ENCODE results near the gene GNG4. TPM values are rescaled to one million over a fixed set of nuclear protein-coding genes. Genes with fewer than 3 reads are reported as not detected.

Gene GNG4
- total RNA-seq, 1 donor, result under 0.01 TPM

DNA sequence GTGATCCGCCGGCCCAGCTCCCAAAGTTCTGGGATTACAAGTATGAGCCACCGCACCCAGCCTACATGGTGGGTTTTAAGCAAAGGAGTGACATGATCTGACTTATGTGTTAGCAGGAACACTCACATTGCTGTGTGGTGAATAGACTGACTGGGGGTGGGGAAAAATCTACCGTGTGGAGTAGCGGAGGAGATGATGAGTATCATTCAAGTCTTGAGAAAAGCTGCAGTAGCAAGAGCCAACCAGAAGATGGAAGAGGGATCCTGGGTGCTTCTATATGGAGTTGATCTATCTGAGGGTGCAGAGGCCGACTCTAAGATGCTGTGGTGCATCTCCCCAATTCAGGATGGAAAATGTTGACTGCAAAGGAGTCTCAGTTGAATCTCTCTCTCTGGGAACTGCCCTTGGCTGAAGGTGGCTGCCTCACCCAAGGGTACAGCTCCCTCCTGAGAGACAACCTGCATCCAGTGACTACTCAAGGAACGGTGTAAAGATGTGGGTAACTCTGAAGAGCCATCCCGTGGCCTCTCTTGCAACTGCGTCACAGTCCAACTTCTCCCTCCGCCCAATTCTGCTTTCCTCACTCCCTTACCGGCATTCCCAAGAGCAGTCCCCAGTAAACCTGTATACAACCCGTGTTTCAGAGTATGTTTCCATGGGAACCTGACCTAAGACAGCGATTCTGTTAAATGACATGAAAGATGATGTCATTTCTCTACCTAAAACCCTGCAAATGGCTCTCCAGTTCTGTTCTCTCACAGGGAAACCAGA is 137.9 kb downstream of the GNG4 start:
- H3K79me2 ChIP-seq (ENCODE audit: insufficient read depth, low read length), result no peaks in the 10 kb centered on the region
- H3K9me3 ChIP-seq (ENCODE audit: low read depth, low read length), result no peaks in the 10 kb centered on the region
- H3K4me1 ChIP-seq (ENCODE audit: insufficient read depth, low read length), result no peaks in the 10 kb centered on the region
- peak overlapping the region; percentile 47 for H2AFZ ChIP-seq (ENCODE audit: low read length)
- no peaks in the 10 kb centered on the region for H3K36me3 ChIP-seq (ENCODE audit: insufficient read depth, low read length)
- no peaks in the 10 kb centered on the region for H3K27me3 ChIP-seq (ENCODE audit: insufficient read depth, low read length)
- no peak overlapping the region for H3K4me3 ChIP-seq (ENCODE audit: insufficient read depth, low read length)
- H3K4me2 ChIP-seq (ENCODE audit: insufficient read depth, low read length), result no peak overlapping the region
- DNase-seq (ENCODE audit: insufficient read length, low spot score, missing footprints), result peak; percentile 64
- H4K20me1 ChIP-seq (ENCODE audit: insufficient read depth, low read length), result no peaks in the 10 kb centered on the region
- no peak overlapping the region for H3K27ac ChIP-seq (ENCODE audit: low read depth, low read length)
- TF ChIP-seq, protein P1, sequence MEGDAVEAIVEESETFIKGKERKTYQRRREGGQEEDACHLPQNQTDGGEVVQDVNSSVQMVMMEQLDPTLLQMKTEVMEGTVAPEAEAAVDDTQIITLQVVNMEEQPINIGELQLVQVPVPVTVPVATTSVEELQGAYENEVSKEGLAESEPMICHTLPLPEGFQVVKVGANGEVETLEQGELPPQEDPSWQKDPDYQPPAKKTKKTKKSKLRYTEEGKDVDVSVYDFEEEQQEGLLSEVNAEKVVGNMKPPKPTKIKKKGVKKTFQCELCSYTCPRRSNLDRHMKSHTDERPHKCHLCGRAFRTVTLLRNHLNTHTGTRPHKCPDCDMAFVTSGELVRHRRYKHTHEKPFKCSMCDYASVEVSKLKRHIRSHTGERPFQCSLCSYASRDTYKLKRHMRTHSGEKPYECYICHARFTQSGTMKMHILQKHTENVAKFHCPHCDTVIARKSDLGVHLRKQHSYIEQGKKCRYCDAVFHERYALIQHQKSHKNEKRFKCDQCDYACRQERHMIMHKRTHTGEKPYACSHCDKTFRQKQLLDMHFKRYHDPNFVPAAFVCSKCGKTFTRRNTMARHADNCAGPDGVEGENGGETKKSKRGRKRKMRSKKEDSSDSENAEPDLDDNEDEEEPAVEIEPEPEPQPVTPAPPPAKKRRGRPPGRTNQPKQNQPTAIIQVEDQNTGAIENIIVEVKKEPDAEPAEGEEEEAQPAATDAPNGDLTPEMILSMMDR (IDR thresholded peaks at IDR 0.05; ENCODE audit: extremely low read depth, low read depth, low read length), result peak; percentile 39

DNA sequence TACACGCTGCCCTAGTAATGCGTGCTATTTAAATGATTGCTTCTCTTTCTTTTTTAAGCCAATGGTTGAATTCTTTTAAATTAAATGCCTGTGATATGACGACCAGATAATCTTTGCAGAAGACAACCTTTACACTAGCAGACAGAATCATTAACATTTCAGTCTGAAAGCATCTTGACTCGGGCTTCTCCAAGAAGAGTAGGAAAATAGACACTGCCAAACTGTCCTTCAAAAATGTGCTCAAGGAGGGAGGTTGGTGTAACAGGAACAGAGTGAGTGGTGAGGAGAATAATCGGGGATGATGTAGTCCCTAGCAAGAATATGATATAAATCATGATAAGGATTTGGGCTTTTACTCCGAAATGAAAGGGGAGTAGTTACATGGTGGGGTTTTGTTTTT is 138.8 kb downstream of the GNG4 start:
- Histone ChIP-seq H3K4me1 (ENCODE audit: insufficient read depth, low read length) (no peaks in the 10 kb centered on the region), H3K36me3 (ENCODE audit: insufficient read depth, low read length) (no peaks in the 10 kb centered on the region), H4K20me1 (ENCODE audit: insufficient read depth, low read length) (no peaks in the 10 kb centered on the region), H3K4me2 (ENCODE audit: insufficient read depth, low read length) (no peak overlapping the region), H3K9me3 (ENCODE audit: low read depth, low read length) (no peaks in the 10 kb centered on the region), H3K4me3 (ENCODE audit: insufficient read depth, low read length) (no peak overlapping the region), H3K27me3 (ENCODE audit: insufficient read depth, low read length) (no peaks in the 10 kb centered on the region), H3K27ac (ENCODE audit: low read depth, low read length) (no peak overlapping the region), H2AFZ (ENCODE audit: low read length) (no peak overlapping the region), H3K79me2 (ENCODE audit: insufficient read depth, low read length) (no peaks in the 10 kb centered on the region)
- no peak for DNase-seq (ENCODE audit: insufficient read length, low spot score, missing footprints)
- TF ChIP-seq, protein P1 (IDR thresholded peaks at IDR 0.05; ENCODE audit: extremely low read depth, low read depth, low read length), result no peak

- Histone ChIP-seq H3K4me1 (ENCODE audit: insufficient read depth, low read length) (peaks cover 2% of the 10 kb centered on the region), H2AFZ (ENCODE audit: low read length) (no peak overlapping the region), H3K4me3 (ENCODE audit: insufficient read depth, low read length) (no peak overlapping the region), H3K9me3 (ENCODE audit: low read depth, low read length) (no peaks in the 10 kb centered on the region), H3K4me2 (ENCODE audit: insufficient read depth, low read length) (no peak overlapping the region), H3K79me2 (ENCODE audit: insufficient read depth, low read length) (peaks cover 3% of the 10 kb centered on the region), H3K36me3 (ENCODE audit: insufficient read depth, low read length) (no peaks in the 10 kb centered on the region), H3K27me3 (ENCODE audit: insufficient read depth, low read length) (no peaks in the 10 kb centered on the region), H3K27ac (ENCODE audit: low read depth, low read length) (no peak overlapping the region), H4K20me1 (ENCODE audit: insufficient read depth, low read length) (no peaks in the 10 kb centered on the region)
- TF ChIP-seq, protein P1 (IDR thresholded peaks at IDR 0.05; ENCODE audit: extremely low read depth, low read depth, low read length), result no peak
- no peak for DNase-seq (ENCODE audit: insufficient read length, low spot score, missing footprints)
Measured at GRCh38 chr1:235507623-235508022, 142.0 kb downstream of the GNG4 start.

DNA sequence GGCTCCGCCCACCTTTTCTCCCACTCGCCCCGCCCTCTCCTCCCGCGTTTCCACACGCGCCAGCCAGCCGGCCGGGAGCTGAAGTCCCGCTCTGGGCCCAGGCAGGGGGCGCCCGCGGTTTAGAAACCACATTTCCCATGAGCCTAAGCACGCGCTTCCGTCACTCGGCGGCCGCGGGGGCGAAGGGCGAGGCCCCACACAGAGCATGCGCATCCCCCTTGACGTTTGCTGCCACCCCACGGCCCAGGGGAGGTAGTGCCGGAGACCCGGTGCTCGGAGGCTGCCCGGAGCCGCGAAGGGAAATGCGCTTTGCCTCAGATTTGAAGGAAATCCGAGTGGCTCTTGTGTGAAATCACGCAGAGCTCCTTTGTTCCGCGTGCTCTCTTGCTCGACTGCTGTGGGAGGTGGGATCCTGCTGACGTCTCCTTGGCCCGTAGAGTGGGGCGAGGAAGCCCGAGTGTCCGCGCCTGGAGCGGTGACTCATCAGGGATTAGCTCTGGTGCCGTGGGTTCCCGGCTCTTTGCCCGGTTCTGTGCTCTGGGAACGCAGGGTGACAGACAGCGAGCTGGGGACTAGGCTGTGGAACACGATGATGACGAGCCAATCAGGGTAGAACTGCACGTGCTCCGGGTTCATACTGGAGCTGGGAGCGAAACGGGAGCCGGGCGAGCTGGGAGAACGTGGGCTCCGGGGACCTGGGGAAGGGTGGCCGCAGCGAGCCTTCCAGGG is 144.9 kb downstream of the GNG4 start:
- peak overlapping the region; percentile 89 for H3K4me2 ChIP-seq (ENCODE audit: insufficient read depth, low read length)
- no peaks in the 10 kb centered on the region for H3K27me3 ChIP-seq (ENCODE audit: insufficient read depth, low read length)

More for the DNA sequence above, 144.9 kb downstream of the GNG4 start:
- Histone ChIP-seq H3K9me3 (ENCODE audit: low read depth, low read length) (no peaks in the 10 kb centered on the region), H3K79me2 (ENCODE audit: insufficient read depth, low read length) (peaks cover 32% of the 10 kb centered on the region), H2AFZ (ENCODE audit: low read length) (peak overlapping the region; percentile 99), H3K4me3 (ENCODE audit: insufficient read depth, low read length) (peak overlapping the region; percentile 87), H3K4me1 (ENCODE audit: insufficient read depth, low read length) (peaks cover 6% of the 10 kb centered on the region), H3K27ac (ENCODE audit: low read depth, low read length) (peak overlapping the region; percentile 99), H3K36me3 (ENCODE audit: insufficient read depth, low read length) (no peaks in the 10 kb centered on the region), H4K20me1 (ENCODE audit: insufficient read depth, low read length) (peaks cover 8% of the 10 kb centered on the region)
- peak; percentile 98 for DNase-seq (ENCODE audit: insufficient read length, low spot score, missing footprints)
- TF ChIP-seq, protein P1 (IDR thresholded peaks at IDR 0.05; ENCODE audit: extremely low read depth, low read depth, low read length), result peak; percentile 69

All from osteoblast (primary cell).